ENCODE measurements around the gene USP32. TPM values are rescaled to one million over a fixed set of nuclear protein-coding genes. Genes with fewer than 3 reads are reported as not detected.
A peak's percentile ranks its signal among the peaks of the same experiment; 100 is the strongest.
"Not testable (repeated sequence)": the region's sequence is repeated elsewhere in the genome, so short reads cannot be mapped to it uniquely, and the experiment has no call there.

The USP32 gene
- total RNA-seq, 1 donor from 2014 or later, result 57.9 TPM

GRCh38 chr17:60372790-60373483, 19.0 kb downstream of the USP32 start:
- DNase-seq (ENCODE audit: low read depth), result no peak

- no peak for DNase-seq (ENCODE audit: low read depth)
Measured at GRCh38 chr17:60371818-60372510, 20.0 kb downstream of the USP32 start.

GRCh38 chr17:60371416-60371815, 20.5 kb downstream of the USP32 start:
- DNase-seq (ENCODE audit: low read depth), result no peak

GRCh38 chr17:60369727-60370126, 22.2 kb downstream of the USP32 start:
- DNase-seq (ENCODE audit: low read depth), result no peak

DNA sequence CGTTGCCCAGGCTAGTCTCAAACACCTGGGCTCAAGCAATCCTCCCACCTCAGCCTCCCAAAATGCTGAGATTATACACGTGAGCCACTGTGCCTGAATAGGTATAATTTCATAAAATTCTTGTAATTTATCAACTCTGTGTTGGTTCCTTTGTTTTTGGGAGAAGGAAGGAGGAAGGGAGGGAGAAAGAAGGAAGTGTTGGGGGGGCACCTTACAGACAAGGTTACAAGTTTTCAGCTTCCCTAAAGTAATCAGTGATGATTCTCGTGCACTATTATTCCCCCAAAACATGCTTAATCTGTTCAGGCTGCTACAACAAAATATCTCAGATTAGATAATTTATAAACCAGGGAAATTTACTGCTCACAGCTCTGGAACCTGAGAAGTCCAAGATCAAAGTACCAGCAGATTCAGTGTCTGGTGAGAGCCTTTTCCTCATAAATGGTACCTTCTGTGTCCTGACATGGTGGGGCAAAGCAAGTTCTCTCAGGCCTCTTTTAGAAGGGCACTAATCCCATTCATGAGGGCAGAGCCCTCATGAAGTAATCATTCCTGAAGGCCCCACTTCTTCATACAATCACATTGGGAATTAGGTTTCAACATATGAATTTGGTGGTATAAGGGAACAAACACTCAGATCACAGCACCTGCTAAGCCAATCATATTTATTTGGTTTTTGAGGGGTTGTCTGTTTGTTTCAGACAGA, 28.1 kb downstream of the USP32 start:
- no peak for DNase-seq (ENCODE audit: low read depth)

DNA sequence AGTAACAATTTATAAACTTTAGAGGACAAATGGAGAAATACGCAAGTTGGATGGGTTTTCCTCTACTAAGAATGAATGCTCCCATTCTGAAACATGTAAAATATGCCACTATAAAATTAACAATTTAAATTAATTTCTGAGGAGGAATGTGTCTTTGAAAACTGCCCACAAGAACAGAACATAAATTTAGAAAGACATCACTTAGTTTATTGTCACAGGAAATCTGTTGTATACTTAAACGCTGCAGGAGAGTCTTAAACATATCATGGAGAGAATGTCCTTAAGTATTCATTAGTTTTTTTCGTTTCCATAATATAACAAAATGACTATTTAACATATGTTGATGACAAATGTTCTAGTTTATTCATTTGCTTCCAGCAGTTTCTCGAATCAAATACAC, 29.6 kb downstream of the USP32 start:
- no peak for DNase-seq (ENCODE audit: low read depth)

DNA sequence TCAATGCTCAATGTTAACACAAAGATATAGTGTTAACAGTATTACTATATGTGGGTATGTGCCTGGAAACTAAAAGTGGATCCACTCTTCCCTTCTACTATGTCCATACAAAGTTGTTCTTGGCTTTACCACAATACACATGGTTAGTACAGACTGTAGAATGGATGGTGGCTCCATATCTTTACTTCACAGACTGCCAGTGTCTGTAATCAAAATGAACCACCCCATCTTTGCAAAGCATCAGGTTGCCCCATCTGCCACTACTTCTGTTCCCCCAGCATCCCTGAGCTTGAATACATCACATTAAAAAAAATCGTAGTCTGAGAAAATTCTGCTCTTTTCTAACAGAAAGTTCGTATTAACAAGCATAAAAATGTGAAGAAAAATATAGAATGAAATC, 30.0 kb downstream of the USP32 start:
- no peak for DNase-seq (ENCODE audit: low read depth)

DNA sequence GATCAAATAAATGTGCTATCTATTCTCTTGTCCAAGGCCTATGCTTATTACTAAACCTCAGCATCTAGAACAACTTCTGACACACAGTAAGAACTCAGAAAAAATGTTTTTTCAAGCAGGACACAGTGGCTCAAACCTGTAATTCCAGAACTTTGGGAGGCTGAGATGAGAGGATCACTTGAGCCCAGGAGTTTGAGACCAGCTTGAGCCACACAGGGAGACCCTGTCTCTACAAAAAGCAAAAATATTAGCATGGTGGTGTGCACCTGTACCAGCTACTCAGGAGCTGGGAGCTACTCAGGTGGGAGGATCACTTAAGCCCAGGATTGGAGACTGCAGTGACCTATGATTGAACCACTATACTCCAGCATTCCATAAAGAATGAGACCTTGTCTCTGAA, 32.5 kb downstream of the USP32 start:
- no peak for DNase-seq (ENCODE audit: low read depth)

DNA sequence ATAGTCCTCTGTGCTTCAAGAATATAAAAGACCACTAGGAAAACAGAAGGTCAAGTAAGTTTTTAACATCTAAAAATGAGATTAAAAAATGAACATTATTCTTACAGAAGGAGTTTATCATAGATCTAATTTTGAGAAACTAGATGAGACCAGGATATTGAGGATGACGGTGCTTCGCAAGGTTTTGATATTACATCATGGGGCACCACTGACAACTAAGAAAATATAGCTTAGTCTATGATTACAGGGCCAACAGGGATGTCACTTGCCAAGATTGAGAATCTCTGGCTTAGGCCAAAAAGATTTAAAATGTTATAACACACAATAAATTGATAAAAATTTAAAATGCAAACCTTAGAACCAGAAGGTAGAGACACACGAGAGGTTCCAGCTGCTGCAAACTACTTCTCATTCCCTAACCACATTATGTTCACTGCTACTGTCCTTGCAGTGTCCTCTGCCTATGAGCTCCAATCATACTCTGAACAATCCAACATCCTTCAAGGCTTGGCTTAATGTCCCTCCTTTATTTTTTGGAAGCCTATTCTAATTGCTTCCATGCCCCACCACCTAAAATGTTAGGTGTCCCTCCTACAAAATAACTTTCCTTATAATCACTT, 33.2 kb downstream of the USP32 start:
- DNase-seq (ENCODE audit: low read depth), result no peak

GRCh38 chr17:60356940-60357339, 35.0 kb downstream of the USP32 start:
- no peak for DNase-seq (ENCODE audit: low read depth)

- DNase-seq (ENCODE audit: low read depth), result no peak
Measured at GRCh38 chr17:60355663-60356594, 36.0 kb downstream of the USP32 start.

- peak; percentile 45 for DNase-seq (ENCODE audit: low read depth)
Measured at GRCh38 chr17:60354223-60354622, 37.7 kb downstream of the USP32 start.

GRCh38 chr17:60353773-60354172, 38.2 kb downstream of the USP32 start:
- DNase-seq (ENCODE audit: low read depth), result no peak

GRCh38 chr17:60352569-60352968, 39.4 kb downstream of the USP32 start:
- no peak for DNase-seq (ENCODE audit: low read depth)

DNA sequence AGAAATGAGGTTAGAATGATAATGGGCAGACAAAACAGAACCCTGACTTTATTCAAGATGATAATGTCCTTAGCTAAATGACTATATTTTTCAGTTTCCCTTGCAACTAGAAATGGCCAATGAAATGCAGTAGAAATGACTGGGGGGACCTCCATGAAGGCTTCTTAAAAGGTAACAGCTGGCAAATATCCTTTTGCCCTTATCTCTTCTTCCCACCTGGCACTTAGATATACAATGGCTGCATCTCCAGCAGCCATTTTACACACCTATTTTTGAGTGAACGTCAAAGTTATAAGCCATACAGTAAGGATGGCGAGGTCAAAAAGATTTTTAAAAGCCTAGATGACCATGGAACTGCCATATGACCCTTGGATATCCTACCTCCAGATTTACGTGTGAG, 39.9 kb downstream of the USP32 start:
- DNase-seq (ENCODE audit: low read depth), result no peak

DNA sequence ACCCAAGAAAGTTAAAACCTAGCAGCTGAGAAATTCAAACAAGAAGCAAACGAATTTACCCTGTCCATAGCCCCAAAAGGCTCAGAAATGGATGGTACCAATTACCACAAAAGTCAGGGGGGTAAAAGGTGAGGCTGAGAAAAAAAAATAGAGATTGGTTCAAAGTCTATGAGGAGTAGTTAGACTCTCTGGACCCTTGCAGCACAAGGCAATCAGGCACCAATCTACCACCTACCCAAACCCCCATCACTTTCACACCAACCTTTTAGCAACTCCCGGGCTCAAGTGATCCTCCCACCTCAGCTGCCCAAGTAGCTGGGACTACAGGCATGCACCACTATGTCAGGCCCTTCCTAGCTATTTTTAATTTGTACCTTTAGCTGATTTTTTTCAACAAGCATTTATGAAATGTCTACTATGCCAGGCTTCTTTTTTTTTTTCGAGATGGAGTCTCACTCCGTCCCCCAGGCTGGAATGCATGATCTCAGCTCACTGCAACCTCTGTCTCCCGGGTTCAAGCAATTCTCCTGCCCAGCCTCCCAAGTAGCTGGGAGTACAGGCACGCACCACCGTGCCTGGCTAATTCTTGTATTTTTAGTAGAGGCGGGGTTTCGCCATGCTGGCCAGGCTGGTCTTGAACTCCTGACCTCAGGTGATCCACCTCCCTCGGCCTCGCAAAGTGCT, 40.8 kb downstream of the USP32 start:
- no peak for DNase-seq (ENCODE audit: low read depth)

- no peak for DNase-seq (ENCODE audit: low read depth)
Measured at GRCh38 chr17:60348616-60349015, 43.3 kb downstream of the USP32 start.

DNA sequence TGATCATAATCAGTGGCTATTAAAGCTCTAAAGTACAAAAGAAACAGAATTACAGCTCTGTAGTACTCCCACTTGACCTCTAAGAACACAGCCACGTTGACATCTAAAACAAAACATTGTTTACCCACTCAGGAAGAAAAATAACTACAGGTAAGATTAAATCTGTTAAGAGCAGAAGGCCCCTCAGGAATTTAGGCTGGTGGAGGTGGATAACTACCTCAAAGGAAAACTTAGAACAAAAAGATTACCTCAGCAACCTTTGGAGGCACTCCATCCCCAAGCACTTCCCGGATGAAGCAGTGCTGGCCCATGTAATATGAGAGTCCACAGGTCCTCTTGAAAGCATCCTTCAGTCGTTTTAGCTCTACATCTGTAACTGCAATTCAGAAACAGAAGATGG, 46.7 kb downstream of the USP32 start:
- no peak for DNase-seq (ENCODE audit: low read depth)

DNA sequence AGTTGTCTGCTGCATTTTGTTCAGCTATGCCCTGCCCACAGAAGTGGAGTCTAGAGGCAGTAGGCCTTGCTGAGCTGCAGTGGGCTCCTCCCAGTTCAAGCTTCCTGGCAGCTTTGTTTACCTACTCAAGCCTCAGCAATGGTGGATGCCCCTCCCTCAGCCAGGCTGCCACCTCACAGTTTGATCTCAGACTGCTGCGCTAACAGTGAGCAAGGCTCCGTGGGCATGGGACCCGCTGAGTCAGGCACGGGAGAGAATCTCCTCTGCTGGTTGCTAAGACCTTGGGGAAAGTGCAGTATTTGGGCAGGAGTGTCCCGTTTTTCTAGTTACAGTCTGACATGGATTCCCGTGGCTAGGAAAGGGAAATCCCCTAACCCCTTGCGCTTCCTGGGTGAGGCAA, 49.4 kb downstream of the USP32 start:
- DNase-seq (ENCODE audit: low read depth), result not testable (repeated sequence)

DNA sequence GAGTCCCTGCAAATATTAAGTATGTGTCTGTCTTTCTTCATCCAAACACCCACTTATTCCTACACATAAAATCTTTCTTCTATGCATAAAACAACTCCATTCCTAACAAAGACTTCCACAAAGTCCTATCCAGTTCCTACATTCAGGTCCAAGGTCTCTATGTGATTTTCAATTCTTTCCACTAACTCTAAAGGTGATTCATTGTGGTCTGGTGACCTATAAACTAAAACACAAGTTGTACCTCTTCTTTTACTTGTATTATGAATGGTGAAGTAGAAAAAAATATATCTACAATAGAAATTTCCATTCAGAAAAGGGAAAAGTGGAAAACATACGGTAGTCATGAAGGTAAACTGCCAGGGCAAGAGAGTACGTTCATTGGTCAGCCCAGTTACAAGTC, 56.6 kb downstream of the USP32 start:
- no peak for DNase-seq (ENCODE audit: low read depth)

All from myocyte (in vitro differentiated cells).